Fibroblast of mammary gland (primary cell): ENCODE measurements around the gene CCDC71L.
"Not testable (repeated sequence)": the region's sequence is repeated elsewhere in the genome, so short reads cannot be mapped to it uniquely, and the experiment has no call there.

Experiments used
- DNase-seq: peaks from one replicate; pipeline ENCODE4 v3.0.0-alpha.2; 2010; ENCODE audit warnings: low read depth
- H3K4me3 ChIP-seq: 2 replicates; pipeline ENCODE4 v1.5.1; 2011; ENCODE audit warnings: low read depth, mild to moderate bottlenecking, low read length, moderate library complexity; ENCODE audit not compliant: control insufficient read depth
- CTCF ChIP-seq: conservative IDR thresholded peaks from 2 replicates; pipeline ENCODE4 v1.5.1; 2011; ENCODE audit warnings: low read depth, low read length, inconsistent platforms; ENCODE audit not compliant: control insufficient read depth, insufficient read depth

The CCDC71L gene

GRCh38 chr7:106660862-106661720 is at the start of gene CCDC71L:
TSS of gene CCDC71L (minus strand) at chr7:106661158. CDS start at chr7:106660896, 262 bp downstream.
- DNase-seq, result peak; percentile 93
- H3K4me3 ChIP-seq, result peak within 1 kb of the TSS; percentile 81
- TF ChIP-seq CTCF, result no peak

GRCh38 chr7:106709604-106710003 is 48.6 kb upstream of the CCDC71L start:
- DNase-seq, H3K4me3 ChIP-seq: not testable (repeated sequence)

- TF ChIP-seq CTCF, result no peak
- DNase-seq, result no peak
- H3K4me3 ChIP-seq, result no peak overlapping the region
Measured at GRCh38 chr7:106704000-106704840, 43.3 kb upstream of the CCDC71L start.

- DNase-seq, result peak; percentile 17
- no peak overlapping the region for H3K4me3 ChIP-seq
- TF ChIP-seq CTCF, result no peak
Measured at GRCh38 chr7:106693677-106694353, 32.9 kb upstream of the CCDC71L start.

GRCh38 chr7:106692450-106693051 is 31.6 kb upstream of the CCDC71L start:
- H3K4me3 ChIP-seq, result no peak overlapping the region
- TF ChIP-seq CTCF, result no peak
- no peak for DNase-seq

GRCh38 chr7:106688161-106688560 is 27.2 kb upstream of the CCDC71L start:
- not testable (repeated sequence) for H3K4me3 ChIP-seq, DNase-seq

GRCh38 chr7:106683941-106684340 is 23.0 kb upstream of the CCDC71L start:
- H3K4me3 ChIP-seq, result no peak overlapping the region
- no peak for TF ChIP-seq CTCF
- no peak for DNase-seq
